ENCODE measurements around the gene SEMA3G.

DNA sequence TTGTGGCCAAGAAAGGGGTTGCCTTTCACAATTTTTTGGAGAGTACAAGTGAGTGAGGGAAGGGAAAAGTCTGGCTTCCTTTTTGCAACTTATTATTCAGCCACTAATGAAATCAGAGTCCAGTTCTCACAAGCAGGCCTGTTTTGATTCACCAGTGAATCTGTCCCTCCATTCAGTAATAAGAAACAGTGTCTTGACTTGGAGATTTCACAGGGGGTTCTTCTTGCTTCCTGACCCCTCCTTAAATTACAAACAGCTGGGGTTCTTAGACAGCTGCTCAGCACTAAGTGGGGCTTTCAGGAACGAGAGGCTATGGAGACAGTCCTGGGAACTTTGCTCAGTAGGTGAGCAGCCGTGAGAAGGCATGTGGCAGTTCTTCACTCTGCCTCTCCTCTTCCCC, 24.5 kb downstream of the SEMA3G start:
- TF ChIP-seq, protein P1, sequence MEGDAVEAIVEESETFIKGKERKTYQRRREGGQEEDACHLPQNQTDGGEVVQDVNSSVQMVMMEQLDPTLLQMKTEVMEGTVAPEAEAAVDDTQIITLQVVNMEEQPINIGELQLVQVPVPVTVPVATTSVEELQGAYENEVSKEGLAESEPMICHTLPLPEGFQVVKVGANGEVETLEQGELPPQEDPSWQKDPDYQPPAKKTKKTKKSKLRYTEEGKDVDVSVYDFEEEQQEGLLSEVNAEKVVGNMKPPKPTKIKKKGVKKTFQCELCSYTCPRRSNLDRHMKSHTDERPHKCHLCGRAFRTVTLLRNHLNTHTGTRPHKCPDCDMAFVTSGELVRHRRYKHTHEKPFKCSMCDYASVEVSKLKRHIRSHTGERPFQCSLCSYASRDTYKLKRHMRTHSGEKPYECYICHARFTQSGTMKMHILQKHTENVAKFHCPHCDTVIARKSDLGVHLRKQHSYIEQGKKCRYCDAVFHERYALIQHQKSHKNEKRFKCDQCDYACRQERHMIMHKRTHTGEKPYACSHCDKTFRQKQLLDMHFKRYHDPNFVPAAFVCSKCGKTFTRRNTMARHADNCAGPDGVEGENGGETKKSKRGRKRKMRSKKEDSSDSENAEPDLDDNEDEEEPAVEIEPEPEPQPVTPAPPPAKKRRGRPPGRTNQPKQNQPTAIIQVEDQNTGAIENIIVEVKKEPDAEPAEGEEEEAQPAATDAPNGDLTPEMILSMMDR (optimal IDR thresholded peaks at IDR 0.05 in 1 of 3, IDR thresholded peaks at IDR 0.05 in 1 of 3, conservative IDR thresholded peaks at IDR 0.05 in 1 of 3; ENCODE audit: extremely low read depth in 1 of 3, insufficient read depth in 2 of 3, low read length in 3 of 3): no peak
- no peak for TF ChIP-seq EZH2 (IDR thresholded peaks at IDR 0.05; ENCODE audit: low read length)
